GM12878 (cell line): ENCODE data around the gene ZNF469. TPM values are rescaled to one million over a fixed set of nuclear protein-coding genes. Genes with fewer than 3 reads are reported as not detected.

Experiments used
- ATAC-seq: fragments of 200-7000 bp; cut with Tn5 transposase; 3 replicates; pipeline ENCODE4 v1.9.1; 2020; ENCODE audit warnings: mild to moderate bottlenecking, moderate library complexity
- Bru-seq: library from RNA; stranded (reverse); fragments of 400-500 nt; gene quantifications from one replicate; lab custom pipeline; 2021; lab: Mats Ljungman, UMichigan
- BruChase-seq, 2 experiments: library from RNA; stranded (reverse); fragments of 400-500 nt; gene quantifications; one replicate each; lab custom pipeline; 2021; lab: Mats Ljungman, UMichigan
- BruUV-seq: library from RNA; stranded (reverse); fragments of 400-500 nt; replicated peaks from 2 replicates; lab custom pipeline; 2021; lab: Mats Ljungman, UMichigan
- CTCF ChIA-PET: fragments of 300-600 bp; sonication (Branson Sonifier 250); formaldehyde crosslinking; extraction: SDS; loops from one replicate; lab custom pipeline; 2021; ENCODE audit warnings: inconsistent platforms; lab: Yijun Ruan, JAX
- POLR2A ChIA-PET: fragments of 350-600 bp; formaldehyde crosslinking; extraction: SDS; loops from one replicate; lab custom pipeline; 2021; ENCODE audit warnings: inconsistent platforms; lab: Charles Lee
- RAD21 ChIA-PET: fragments of 300-600 bp; sonication (Branson Sonifier 250); formaldehyde crosslinking; loops from one replicate; lab custom pipeline; 2023; ENCODE audit warnings: antibody characterized with exemption; ENCODE audit not compliant: unreplicated experiment; lab: Charles Lee
- SMC1A ChIA-PET: fragments of 300-600 bp; sonication (Branson Sonifier 250); formaldehyde crosslinking; loops from one replicate; lab custom pipeline; 2023; ENCODE audit not compliant: unreplicated experiment, uncharacterized antibody; lab: Charles Lee
- DNase-seq: peaks from one replicate; pipeline ENCODE4 v3.0.0-alpha.2; 2011; ENCODE audit warnings: low read depth, low spot score
- FAIRE-seq: peaks from 3 replicates; lab custom pipeline; 2011; peaks lifted over from hg19 to GRCh38; lab: Jason Lieb, UNC
- H2AFZ ChIP-seq: 2 replicates; pipeline ENCODE4 v1.6.0; 2011; ENCODE audit warnings: low read depth, low read length, control low read depth; ENCODE audit not compliant: control insufficient read depth
- H3K27ac ChIP-seq: 2 replicates; pipeline ENCODE4 v1.5.1; 2011; ENCODE audit warnings: control low read depth; ENCODE audit not compliant: control insufficient read depth, insufficient read depth
- H3K27me3 ChIP-seq, 2 experiments: replicated peaks in 1 of 2; 2 replicates each; pipeline versions ENCODE4 v1.6.0 to v1.6.1; 2011; ENCODE audit warnings: low read length in 1 of 2; ENCODE audit not compliant: control insufficient read depth in 2 of 2, insufficient read depth in 2 of 2
- H3K36me3 ChIP-seq, 2 experiments: 2 replicates each; pipeline ENCODE4 v1.5.1; 2011; ENCODE audit warnings: low read length in 1 of 2; ENCODE audit not compliant: control insufficient read depth in 2 of 2, insufficient read depth in 2 of 2
- H3K4me1 ChIP-seq: 2 replicates; pipeline ENCODE4 v1.6.1; 2011; ENCODE audit warnings: mild to moderate bottlenecking, low read length, moderate library complexity, mixed read lengths; ENCODE audit not compliant: control insufficient read depth, insufficient read depth
- H3K4me2 ChIP-seq: 2 replicates; pipeline ENCODE4 v1.6.0; 2011; ENCODE audit warnings: control low read depth; ENCODE audit not compliant: control insufficient read depth, insufficient read depth
- H3K4me3 ChIP-seq: fragments of 200-600 bp; sonication (generic); 2 replicates; pipeline ENCODE4 v1.5.1; 2016
- H3K79me2 ChIP-seq: 2 replicates; pipeline ENCODE4 v1.6.0; 2011; ENCODE audit warnings: low read length; ENCODE audit not compliant: control insufficient read depth, insufficient read depth
- H3K9ac ChIP-seq: 2 replicates; pipeline ENCODE4 v1.8.0; 2011; ENCODE audit warnings: low read length, control low read depth, mixed read lengths; ENCODE audit not compliant: control insufficient read depth, insufficient read depth
- H3K9me3 ChIP-seq: replicated peaks from 3 replicates; pipeline ENCODE4 v1.5.1; 2011; ENCODE audit warnings: mild to moderate bottlenecking, low read length; ENCODE audit not compliant: control insufficient read depth, insufficient read depth
- H4K20me1 ChIP-seq: 2 replicates; pipeline ENCODE4 v1.6.0; 2011; ENCODE audit not compliant: control insufficient read depth, insufficient read depth
- CHD2 ChIP-seq: IDR thresholded peaks from 2 replicates; pipeline ENCODE4 v1.6.1; 2011; ENCODE audit warnings: low read depth, low read length, improper control_type of control experiment, borderline replicate concordance
- EZH2 ChIP-seq: IDR thresholded peaks from 2 replicates; pipeline ENCODE4 v1.6.1; 2012; ENCODE audit warnings: low read depth, mild to moderate bottlenecking, control low read depth, inconsistent platforms, low read length, borderline replicate concordance; ENCODE audit not compliant: control insufficient read depth
- HDAC2 ChIP-seq: fragments of 200-600 bp; sonication (generic); IDR thresholded peaks from 2 replicates; pipeline ENCODE4 v1.6.1; 2017
- HDAC6 ChIP-seq: fragments of 200-600 bp; sonication (generic); IDR thresholded peaks from one replicate; pipeline ENCODE4 v1.8.0; 2017; ENCODE audit warnings: antibody characterized with exemption; ENCODE audit not compliant: unreplicated experiment
- JUND ChIP-seq: IDR thresholded peaks from 2 replicates; pipeline ENCODE4 v1.6.1; 2012; ENCODE audit warnings: low read depth, mild to moderate bottlenecking, low read length, improper control_type of control experiment, moderate library complexity
- NFXL1 ChIP-seq: fragments of 450-650 bp; IDR thresholded peaks from 2 replicates; pipeline ENCODE4 v1.6.1; 2017; ENCODE audit warnings: antibody characterized with exemption, mild to moderate bottlenecking, borderline replicate concordance
- NR2C1 ChIP-seq: fragments of 450-650 bp; IDR thresholded peaks from 2 replicates; pipeline ENCODE4 v1.6.1; 2017; ENCODE audit warnings: antibody characterized with exemption, mild to moderate bottlenecking, moderate library complexity
- RAD51 ChIP-seq: fragments of 450-650 bp; IDR thresholded peaks from 2 replicates; pipeline ENCODE4 v1.6.1; 2016; ENCODE audit warnings: moderate library complexity, mild to moderate bottlenecking, inconsistent platforms
- ZNF207 ChIP-seq: fragments of 450-650 bp; IDR thresholded peaks from 2 replicates; pipeline ENCODE4 v1.6.1; 2014; ENCODE audit warnings: antibody characterized with exemption, mild to moderate bottlenecking, borderline replicate concordance
- WGBS: methylation state at CpG from one replicate; pipeline ENCODE4 v1.1.6; 2016; ENCODE audit warnings: low lambda C conversion rate; ENCODE audit not compliant: insufficient replicate concordance, insufficient coverage; ENCODE audit errors: missing lambda C conversion rate; 5-methylcytosine and 5-hydroxymethylcytosine counted together
- in situ Hi-C: fragments of 300-500 bp; cut with MboI; formaldehyde crosslinking; loops from 9 replicates; pipeline ENCODE4 v1.14.3; 2018; ENCODE audit warnings: mixed read lengths
- intact Hi-C: fragments of 100-400 bp; cut with micrococcal nuclease; formaldehyde crosslinking; loops from one replicate; pipeline ENCODE4 v1.14.2; 2022; ENCODE audit not compliant: unreplicated experiment
- long read RNA-seq, 2 experiments: library from polyadenylated mRNA; unstranded; transcript quantifications; one replicate each; pipeline ENCODE4 v2.0.0, GENCODE V29; 2019 to 2020
- polyA minus RNA-seq, 3 experiments: library from RNA; depleted of rRNA, polyadenylated mRNA; stranded (reverse); fragments of >200 nt; gene quantifications; 2 replicates each; pipeline ENCODE4 v1.2.3, GENCODE V29; 2011
- polyA plus RNA-seq, 11 experiments: library from polyadenylated mRNA; depleted of rRNA in 4 of 11; unstranded in 6 of 11; stranded (reverse) in 5 of 11; fragments of >200 nt; fragmentation: Nextera tagmentation in 4 of 11; fragmentation: Illumina TruSeq in 1 of 11; extraction: Ambion mirVana in 4 of 11; extraction: Trizol in 1 of 11; gene quantifications; 1 replicate in 1 of 11; 2 replicates in 10 of 11; pipeline versions ENCODE4 v1.2.1 to v1.2.3, GENCODE V29; 2011 to 2016; ENCODE audit warnings: inconsistent platforms in 2 of 11, missing spikeins in 2 of 11, low read depth in 1 of 11
- total RNA-seq, 4 experiments: library from RNA; depleted of rRNA in 3 of 4; stranded (reverse); fragments of >200 nt in 3 of 4; fragmentation: Illumina TruSeq in 1 of 4; extraction: Trizol in 1 of 4; gene quantifications; 2 replicates each; pipeline versions ENCODE4 v1.2.1 to v1.2.3, GENCODE V29; 2013 to 2021
- TF ChIP-seq, protein P1 (sequence below): fragments of 450-650 bp; IDR thresholded peaks from 2 replicates; pipeline ENCODE4 v1.6.1; 2017; ENCODE audit warnings: borderline replicate concordance

Gene ZNF469, protein sequence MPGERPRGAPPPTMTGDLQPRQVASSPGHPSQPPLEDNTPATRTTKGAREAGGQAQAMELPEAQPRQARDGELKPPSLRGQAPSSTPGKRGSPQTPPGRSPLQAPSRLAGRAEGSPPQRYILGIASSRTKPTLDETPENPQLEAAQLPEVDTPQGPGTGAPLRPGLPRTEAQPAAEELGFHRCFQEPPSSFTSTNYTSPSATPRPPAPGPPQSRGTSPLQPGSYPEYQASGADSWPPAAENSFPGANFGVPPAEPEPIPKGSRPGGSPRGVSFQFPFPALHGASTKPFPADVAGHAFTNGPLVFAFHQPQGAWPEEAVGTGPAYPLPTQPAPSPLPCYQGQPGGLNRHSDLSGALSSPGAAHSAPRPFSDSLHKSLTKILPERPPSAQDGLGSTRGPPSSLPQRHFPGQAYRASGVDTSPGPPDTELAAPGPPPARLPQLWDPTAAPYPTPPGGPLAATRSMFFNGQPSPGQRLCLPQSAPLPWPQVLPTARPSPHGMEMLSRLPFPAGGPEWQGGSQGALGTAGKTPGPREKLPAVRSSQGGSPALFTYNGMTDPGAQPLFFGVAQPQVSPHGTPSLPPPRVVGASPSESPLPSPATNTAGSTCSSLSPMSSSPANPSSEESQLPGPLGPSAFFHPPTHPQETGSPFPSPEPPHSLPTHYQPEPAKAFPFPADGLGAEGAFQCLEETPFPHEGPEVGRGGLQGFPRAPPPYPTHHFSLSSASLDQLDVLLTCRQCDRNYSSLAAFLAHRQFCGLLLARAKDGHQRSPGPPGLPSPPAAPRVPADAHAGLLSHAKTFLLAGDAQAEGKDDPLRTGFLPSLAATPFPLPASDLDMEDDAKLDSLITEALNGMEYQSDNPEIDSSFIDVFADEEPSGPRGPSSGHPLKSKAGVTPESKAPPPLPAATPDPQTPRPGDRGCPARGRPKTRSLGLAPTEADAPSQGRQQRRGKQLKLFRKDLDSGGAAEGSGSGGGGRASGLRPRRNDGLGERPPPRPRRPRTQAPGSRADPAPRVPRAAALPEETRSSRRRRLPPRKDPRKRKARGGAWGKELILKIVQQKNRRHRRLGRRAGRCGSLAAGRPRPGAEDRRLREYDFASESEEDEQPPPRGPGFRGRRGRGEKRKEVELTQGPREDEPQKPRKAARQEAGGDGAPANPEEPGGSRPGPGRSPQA (N-terminal part only)
- total RNA-seq (2013; cell fraction: nucleolus; rRNA removed): 0.29 and 0.44 TPM in 2 replicates
- total RNA-seq (2014; rRNA removed) (0.05 and 0.06 TPM in 2 replicates), total RNA-seq (2014; rRNA removed; fragmentation: Illumina TruSeq; extraction: Trizol) (0.04 and 0.05 TPM in 2 replicates), total RNA-seq (2021) (0.16 and 0.21 TPM in 2 replicates), polyA plus RNA-seq (2011; rRNA removed) (0.01 TPM in 2 replicates), polyA plus RNA-seq (2014; fragmentation: Illumina TruSeq; extraction: Trizol) (0.01 and 0.02 TPM in 2 replicates), polyA plus RNA-seq (2014; fragmentation: Nextera tagmentation; extraction: Ambion mirVana) (not detected), polyA plus RNA-seq (2014; rRNA removed) (0.04 and 0.12 TPM in 2 replicates), polyA plus RNA-seq (2016; fragmentation: Nextera tagmentation; extraction: Ambion mirVana) (under 1 TPM in 1 of 2 experiments, not detected in 1; 0.04 TPM), polyA minus RNA-seq (2011; rRNA and poly(A)+ RNA removed) (0.07 and 0.41 TPM in 2 replicates), Bru-seq, nascent RNA (percentile 38 among the genes with signal in this experiment), BruChase-seq, experiment 1, labeled RNA remaining after a 6-hour chase (percentile 20 among the genes with signal in this experiment), BruChase-seq, experiment 2, labeled RNA remaining after a 2-hour chase (percentile 25 among the genes with signal in this experiment)
- 0.03 TPM for polyA plus RNA-seq (2011; ENCODE audit: low read depth)
- 0.01 and 0.02 TPM in 2 replicates for polyA plus RNA-seq (2011; cell fraction: cytosol; rRNA removed)
- 0.15 and 0.23 TPM in 2 replicates for polyA plus RNA-seq (2011; cell fraction: nucleus; rRNA removed)
- 0.11 and 0.14 TPM in 2 replicates for polyA plus RNA-seq (2012)
- polyA minus RNA-seq (2011; cell fraction: cytosol; rRNA and poly(A)+ RNA removed): 0.10 and 0.13 TPM in 2 replicates
- 0.48 and 0.67 TPM in 2 replicates for polyA minus RNA-seq (2011; cell fraction: nucleus; rRNA and poly(A)+ RNA removed)
- long read RNA-seq, experiment 1: 0 reads
- long read RNA-seq, experiment 2: 0 reads

DNA sequence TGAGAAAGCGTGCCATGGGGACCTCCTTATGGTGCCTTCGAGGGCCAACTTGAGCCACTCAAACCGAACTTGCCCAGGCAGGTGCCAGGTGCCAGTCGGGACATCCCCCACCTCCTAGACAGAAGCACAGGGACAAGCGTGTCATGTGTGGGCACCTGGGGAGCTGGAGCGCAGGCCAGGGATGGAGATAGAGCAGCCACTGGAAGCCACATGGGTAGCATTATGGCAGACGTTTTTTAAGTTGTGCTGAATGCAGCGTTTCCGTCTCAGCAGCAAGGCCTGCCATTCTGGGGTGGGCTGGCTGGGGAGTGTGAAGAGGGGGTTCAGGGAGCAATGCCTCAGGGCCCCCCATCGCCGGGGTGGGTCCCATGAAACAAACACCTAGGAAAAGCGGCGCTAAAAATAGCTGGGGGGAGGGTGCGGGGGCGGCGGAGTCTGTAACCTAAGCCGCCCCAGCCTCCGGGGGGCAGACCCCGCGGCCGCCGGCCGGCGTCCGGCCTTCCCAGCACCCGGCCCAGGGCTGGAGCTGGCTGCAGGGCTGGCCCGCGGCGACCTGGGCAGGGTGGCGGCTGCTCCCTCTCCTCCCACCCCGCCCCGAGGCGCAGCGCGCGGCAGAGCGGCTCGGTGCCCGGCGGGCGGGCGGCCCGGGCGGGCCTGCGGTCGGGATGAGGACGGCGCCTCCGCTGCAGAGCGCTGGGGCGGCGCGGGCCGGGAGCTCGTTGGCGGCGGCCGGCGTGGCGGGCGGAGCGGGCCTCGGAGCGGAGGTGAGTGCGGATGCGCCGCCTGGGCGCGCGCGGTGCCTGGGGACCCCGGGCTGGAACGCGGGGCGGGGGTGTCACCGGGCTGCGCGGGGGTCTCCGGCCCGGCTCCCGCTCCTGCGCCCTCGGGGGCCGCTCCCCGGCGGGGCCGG, at the start of gene ZNF469:
TSS of gene ZNF469 (plus strand) at position 469 of the 910 bp plus-strand sequence. CDS start 44,512 bp downstream, outside the sequence.
- no peak within 1 kb of the TSS for H3K4me3 ChIP-seq
- ChIA-PET CTCF (no interaction called here), POLR2A (no interaction called here), SMC1A (no interaction called here), RAD21 (no interaction called here)
- no peak within 1 kb of the TSS for H3K9ac ChIP-seq
- peaks cover 5 to 15% of the 10 kb centered on the region in 2 experiments; a peak in 3 of 4 replicates for H3K27me3 ChIP-seq
- BruUV-seq: no TSS peak
- no peaks in the 10 kb centered on the region; the same call in 2 of the 3 replicates for H3K9me3 ChIP-seq
- no peak within 1 kb of the TSS for H2AFZ ChIP-seq
- H3K4me2 ChIP-seq: no peak within 1 kb of the TSS
- no peaks in the 10 kb centered on the region for H3K4me1 ChIP-seq
- intact Hi-C loops (no loop called here), in situ Hi-C loops (no loop called here)
- DNase-seq (no peak), FAIRE-seq (no peak), ATAC-seq (no peak)
- H3K27ac ChIP-seq: no peak within 1 kb of the TSS
- no peaks in the 10 kb centered on the region for H3K79me2 ChIP-seq
- no peaks in the 10 kb centered on the region for H4K20me1 ChIP-seq
- WGBS: 34% methylated on average over 42 of the region's 87 CpGs
- no peaks in the 10 kb centered on the region for H3K36me3 ChIP-seq
- TF ChIP-seq NR2C1: no peak
- no peak for TF ChIP-seq CHD2
- TF ChIP-seq, protein P1, sequence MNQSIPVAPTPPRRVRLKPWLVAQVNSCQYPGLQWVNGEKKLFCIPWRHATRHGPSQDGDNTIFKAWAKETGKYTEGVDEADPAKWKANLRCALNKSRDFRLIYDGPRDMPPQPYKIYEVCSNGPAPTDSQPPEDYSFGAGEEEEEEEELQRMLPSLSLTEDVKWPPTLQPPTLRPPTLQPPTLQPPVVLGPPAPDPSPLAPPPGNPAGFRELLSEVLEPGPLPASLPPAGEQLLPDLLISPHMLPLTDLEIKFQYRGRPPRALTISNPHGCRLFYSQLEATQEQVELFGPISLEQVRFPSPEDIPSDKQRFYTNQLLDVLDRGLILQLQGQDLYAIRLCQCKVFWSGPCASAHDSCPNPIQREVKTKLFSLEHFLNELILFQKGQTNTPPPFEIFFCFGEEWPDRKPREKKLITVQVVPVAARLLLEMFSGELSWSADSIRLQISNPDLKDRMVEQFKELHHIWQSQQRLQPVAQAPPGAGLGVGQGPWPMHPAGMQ: no peak
- TF ChIP-seq RAD51: no peak
- TF ChIP-seq EZH2: no peak
- no peak for TF ChIP-seq HDAC6
- TF ChIP-seq NFXL1: no peak
- TF ChIP-seq HDAC2: no peak
- no peak for TF ChIP-seq ZNF207
- TF ChIP-seq JUND: no peak
